ENCODE data around the gene SHISAL2A.

DNA sequence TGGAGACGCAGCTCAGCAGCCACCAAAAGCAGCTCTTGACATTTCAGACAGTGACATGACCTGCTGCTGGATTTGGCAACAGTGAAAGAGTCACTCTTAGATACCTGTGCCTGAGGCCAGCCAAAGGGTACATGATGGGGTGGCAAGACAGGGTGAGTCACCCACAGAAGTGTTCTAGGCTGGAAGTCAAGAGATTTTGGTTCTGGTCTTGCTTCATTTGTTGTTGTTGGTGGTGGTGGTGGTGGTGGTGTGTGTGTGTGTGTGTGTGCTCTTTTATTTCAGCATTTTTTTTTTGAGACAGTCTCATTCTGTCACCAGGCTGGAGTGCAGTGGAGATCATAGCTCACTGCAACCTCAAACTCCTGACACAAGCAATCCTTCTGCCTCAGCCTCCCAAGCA lies 25.8 kb downstream of the SHISAL2A start:
- TF ChIP-seq, protein P1, sequence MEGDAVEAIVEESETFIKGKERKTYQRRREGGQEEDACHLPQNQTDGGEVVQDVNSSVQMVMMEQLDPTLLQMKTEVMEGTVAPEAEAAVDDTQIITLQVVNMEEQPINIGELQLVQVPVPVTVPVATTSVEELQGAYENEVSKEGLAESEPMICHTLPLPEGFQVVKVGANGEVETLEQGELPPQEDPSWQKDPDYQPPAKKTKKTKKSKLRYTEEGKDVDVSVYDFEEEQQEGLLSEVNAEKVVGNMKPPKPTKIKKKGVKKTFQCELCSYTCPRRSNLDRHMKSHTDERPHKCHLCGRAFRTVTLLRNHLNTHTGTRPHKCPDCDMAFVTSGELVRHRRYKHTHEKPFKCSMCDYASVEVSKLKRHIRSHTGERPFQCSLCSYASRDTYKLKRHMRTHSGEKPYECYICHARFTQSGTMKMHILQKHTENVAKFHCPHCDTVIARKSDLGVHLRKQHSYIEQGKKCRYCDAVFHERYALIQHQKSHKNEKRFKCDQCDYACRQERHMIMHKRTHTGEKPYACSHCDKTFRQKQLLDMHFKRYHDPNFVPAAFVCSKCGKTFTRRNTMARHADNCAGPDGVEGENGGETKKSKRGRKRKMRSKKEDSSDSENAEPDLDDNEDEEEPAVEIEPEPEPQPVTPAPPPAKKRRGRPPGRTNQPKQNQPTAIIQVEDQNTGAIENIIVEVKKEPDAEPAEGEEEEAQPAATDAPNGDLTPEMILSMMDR (conservative IDR thresholded peaks at IDR 0.05; ENCODE audit: low read depth, low read length): no peak
- TF ChIP-seq POLR2A (IDR thresholded peaks at IDR 0.05; ENCODE audit: low read depth, low read length): no peak
- no peak for TF ChIP-seq MAZ (IDR thresholded peaks at IDR 0.05; ENCODE audit: borderline replicate concordance, low read depth, low read length)
- no peak for TF ChIP-seq SMC3 (IDR thresholded peaks at IDR 0.05; ENCODE audit: low read depth, low read length)
- TF ChIP-seq CEBPB (IDR thresholded peaks at IDR 0.05; ENCODE audit: low read depth, low read length): no peak
- no peak for TF ChIP-seq RAD21 (IDR thresholded peaks at IDR 0.05; ENCODE audit: low read length)
- TF ChIP-seq NFE2L2 (IDR thresholded peaks at IDR 0.05; ENCODE audit: low read depth, low read length): no peak
- TF ChIP-seq RFX5 (IDR thresholded peaks at IDR 0.05; ENCODE audit: low read depth, low read length): no peak
- TF ChIP-seq, protein P2, sequence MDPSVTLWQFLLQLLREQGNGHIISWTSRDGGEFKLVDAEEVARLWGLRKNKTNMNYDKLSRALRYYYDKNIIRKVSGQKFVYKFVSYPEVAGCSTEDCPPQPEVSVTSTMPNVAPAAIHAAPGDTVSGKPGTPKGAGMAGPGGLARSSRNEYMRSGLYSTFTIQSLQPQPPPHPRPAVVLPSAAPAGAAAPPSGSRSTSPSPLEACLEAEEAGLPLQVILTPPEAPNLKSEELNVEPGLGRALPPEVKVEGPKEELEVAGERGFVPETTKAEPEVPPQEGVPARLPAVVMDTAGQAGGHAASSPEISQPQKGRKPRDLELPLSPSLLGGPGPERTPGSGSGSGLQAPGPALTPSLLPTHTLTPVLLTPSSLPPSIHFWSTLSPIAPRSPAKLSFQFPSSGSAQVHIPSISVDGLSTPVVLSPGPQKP (IDR thresholded peaks at IDR 0.05; ENCODE audit: borderline replicate concordance, low read depth, low read length): no peak
- no peak for TF ChIP-seq MAFK (IDR thresholded peaks at IDR 0.05; ENCODE audit: low read depth, low read length)
- TF ChIP-seq MXI1 (IDR thresholded peaks at IDR 0.05; ENCODE audit: borderline replicate concordance, low read depth, low read length): no peak
- TF ChIP-seq CHD1 (IDR thresholded peaks at IDR 0.05; ENCODE audit: low read depth, low read length): no peak
